Measurements from ENCODE around the gene CPZ.

DNA sequence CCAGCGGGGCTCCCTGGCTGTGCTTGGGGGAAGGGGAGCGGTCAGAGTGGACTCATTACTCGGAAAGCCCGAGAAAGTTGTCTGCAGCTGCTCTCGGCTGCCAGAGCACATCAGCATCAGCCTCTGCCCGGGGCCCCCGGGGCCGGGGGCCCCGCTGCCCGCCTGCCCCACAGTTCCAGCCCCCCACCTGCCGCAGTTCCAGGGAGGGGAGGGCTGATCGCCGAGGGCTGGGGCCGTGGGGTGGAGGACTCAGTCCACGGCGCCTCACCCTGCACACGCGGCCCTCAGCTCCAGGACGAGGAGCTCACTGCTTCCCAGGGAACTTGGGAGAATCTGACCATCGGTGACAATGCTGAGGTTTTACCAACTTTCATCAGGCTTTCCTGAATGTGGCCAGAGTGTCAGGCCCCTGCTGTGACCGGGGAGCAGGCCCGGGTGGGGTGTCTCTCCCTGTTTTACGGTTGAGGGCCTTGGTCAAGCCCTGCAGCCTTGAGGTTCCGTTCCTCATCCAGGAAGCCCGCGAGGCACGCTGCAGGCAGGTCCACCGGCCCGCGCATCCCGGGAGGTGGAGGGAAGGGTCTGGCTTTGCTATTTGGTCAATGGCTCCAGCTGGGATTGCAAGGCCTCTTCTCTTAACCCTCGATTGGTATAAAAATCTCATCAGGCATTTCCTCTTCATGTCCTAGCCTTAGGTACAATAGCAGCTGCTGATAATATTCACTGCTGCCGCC is 57.2 kb downstream of the CPZ start:
- TF ChIP-seq POLR2A (IDR thresholded peaks at IDR 0.05), result no peak
- TF ChIP-seq, protein P1, sequence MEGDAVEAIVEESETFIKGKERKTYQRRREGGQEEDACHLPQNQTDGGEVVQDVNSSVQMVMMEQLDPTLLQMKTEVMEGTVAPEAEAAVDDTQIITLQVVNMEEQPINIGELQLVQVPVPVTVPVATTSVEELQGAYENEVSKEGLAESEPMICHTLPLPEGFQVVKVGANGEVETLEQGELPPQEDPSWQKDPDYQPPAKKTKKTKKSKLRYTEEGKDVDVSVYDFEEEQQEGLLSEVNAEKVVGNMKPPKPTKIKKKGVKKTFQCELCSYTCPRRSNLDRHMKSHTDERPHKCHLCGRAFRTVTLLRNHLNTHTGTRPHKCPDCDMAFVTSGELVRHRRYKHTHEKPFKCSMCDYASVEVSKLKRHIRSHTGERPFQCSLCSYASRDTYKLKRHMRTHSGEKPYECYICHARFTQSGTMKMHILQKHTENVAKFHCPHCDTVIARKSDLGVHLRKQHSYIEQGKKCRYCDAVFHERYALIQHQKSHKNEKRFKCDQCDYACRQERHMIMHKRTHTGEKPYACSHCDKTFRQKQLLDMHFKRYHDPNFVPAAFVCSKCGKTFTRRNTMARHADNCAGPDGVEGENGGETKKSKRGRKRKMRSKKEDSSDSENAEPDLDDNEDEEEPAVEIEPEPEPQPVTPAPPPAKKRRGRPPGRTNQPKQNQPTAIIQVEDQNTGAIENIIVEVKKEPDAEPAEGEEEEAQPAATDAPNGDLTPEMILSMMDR (IDR thresholded peaks at IDR 0.05), result no peak

Measured in adrenal gland (tissue), 5 donors.